ENCODE measurements around the gene IMPA2.

DNA sequence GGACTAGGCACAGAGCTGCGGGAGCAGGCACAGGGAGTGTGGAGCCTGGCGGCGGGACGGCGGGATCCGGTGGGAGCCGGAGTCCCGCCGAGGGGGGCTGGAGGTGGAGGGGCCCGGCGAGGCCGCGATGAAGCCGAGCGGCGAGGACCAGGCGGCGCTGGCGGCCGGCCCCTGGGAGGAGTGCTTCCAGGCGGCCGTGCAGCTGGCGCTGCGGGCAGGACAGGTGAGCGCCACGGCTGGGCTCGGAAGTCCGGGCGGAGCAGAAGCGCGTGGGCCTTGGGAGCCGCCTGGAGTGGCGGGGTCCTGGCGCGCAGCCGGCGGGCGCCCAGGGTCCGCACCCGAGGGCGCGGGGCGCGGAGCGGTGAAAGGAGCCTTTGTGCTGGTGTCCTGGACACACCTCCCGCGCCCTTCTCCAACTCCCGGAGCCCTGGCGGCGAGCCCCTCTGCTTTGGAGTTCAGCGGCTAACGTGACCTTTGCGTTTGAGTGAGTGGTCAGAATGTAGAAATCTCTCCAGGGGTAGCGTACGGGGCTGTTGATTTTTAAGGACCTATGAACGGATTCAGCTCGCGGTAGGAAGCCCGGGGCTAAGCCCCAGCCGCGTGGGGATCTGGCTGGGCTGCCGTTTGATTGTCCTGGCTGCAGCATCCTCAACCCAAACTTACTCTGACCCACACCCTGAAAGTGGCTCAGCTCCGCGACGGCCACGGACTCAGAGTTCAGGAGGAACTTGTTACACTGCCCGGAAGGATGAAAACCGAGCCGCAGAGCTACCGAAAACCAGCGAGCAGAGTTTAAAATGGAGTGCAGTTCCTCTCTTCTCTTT is 448 bp downstream of the IMPA2 start:
- TF ChIP-seq, protein P1, sequence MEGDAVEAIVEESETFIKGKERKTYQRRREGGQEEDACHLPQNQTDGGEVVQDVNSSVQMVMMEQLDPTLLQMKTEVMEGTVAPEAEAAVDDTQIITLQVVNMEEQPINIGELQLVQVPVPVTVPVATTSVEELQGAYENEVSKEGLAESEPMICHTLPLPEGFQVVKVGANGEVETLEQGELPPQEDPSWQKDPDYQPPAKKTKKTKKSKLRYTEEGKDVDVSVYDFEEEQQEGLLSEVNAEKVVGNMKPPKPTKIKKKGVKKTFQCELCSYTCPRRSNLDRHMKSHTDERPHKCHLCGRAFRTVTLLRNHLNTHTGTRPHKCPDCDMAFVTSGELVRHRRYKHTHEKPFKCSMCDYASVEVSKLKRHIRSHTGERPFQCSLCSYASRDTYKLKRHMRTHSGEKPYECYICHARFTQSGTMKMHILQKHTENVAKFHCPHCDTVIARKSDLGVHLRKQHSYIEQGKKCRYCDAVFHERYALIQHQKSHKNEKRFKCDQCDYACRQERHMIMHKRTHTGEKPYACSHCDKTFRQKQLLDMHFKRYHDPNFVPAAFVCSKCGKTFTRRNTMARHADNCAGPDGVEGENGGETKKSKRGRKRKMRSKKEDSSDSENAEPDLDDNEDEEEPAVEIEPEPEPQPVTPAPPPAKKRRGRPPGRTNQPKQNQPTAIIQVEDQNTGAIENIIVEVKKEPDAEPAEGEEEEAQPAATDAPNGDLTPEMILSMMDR (IDR thresholded peaks at IDR 0.05): no peak
- peak in 1 of 3 donors; percentile 95 for TF ChIP-seq POLR2AphosphoS5 (IDR thresholded peaks at IDR 0.05)
